ENCODE results near the gene PRSS12. TPM values are rescaled to one million over a fixed set of nuclear protein-coding genes. Genes with fewer than 3 reads are reported as not detected.

PRSS12 gene
- total and polyA plus RNA-seq, 2 donors, result 1.7 to 34.7 TPM

GRCh38 chr4:118372251-118372650, 19.4 kb upstream of the PRSS12 start:
- WGBS, result 69% methylated on average over 4 of the region's 4 CpGs
- Histone ChIP-seq H3K36me3 (ENCODE audit: insufficient read depth) (no peaks in the 10 kb centered on the region), H3K4me1 (ENCODE audit: insufficient read depth) (no peaks in the 10 kb centered on the region), H3K27ac (ENCODE audit: low read depth) (no peak overlapping the region), H3K4me3 (ENCODE audit: low read depth, low read length) (no peak overlapping the region)
- DNase-seq (ENCODE audit: extremely low spot score), result no peak

- WGBS, result 83% methylated on average over 6 of the region's 6 CpGs
- no peaks in the 10 kb centered on the region for H3K36me3 ChIP-seq (ENCODE audit: insufficient read depth)
- H3K27ac ChIP-seq (ENCODE audit: low read depth), result no peak overlapping the region
- no peak overlapping the region for H3K4me3 ChIP-seq (ENCODE audit: low read depth, low read length)
- H3K4me1 ChIP-seq (ENCODE audit: insufficient read depth), result no peaks in the 10 kb centered on the region
- DNase-seq (ENCODE audit: extremely low spot score), result no peak
Measured at GRCh38 chr4:118369231-118369630, 16.4 kb upstream of the PRSS12 start.

- Histone ChIP-seq H3K36me3 (ENCODE audit: insufficient read depth) (no peaks in the 10 kb centered on the region), H3K27ac (ENCODE audit: low read depth) (no peak overlapping the region), H3K4me3 (ENCODE audit: low read depth, low read length) (no peak overlapping the region), H3K4me1 (ENCODE audit: insufficient read depth) (no peaks in the 10 kb centered on the region)
- DNase-seq (ENCODE audit: extremely low spot score), result no peak
- WGBS, result 67% methylated on average over 2 of the region's 2 CpGs
Measured at GRCh38 chr4:118367872-118368271, 15.1 kb upstream of the PRSS12 start.

- H3K27ac ChIP-seq (ENCODE audit: low read depth), result no peak overlapping the region
- no peaks in the 10 kb centered on the region for H3K4me1 ChIP-seq (ENCODE audit: insufficient read depth)
- no peak for DNase-seq (ENCODE audit: extremely low spot score)
- no peak overlapping the region for H3K4me3 ChIP-seq (ENCODE audit: low read depth, low read length)
- whole genome bisulfite sequencing, result 90% methylated on average over 3 of the region's 3 CpGs
- no peaks in the 10 kb centered on the region for H3K36me3 ChIP-seq (ENCODE audit: insufficient read depth)
Measured at GRCh38 chr4:118367361-118367760, 14.6 kb upstream of the PRSS12 start.

GRCh38 chr4:118363166-118363565, 10.4 kb upstream of the PRSS12 start:
- H3K4me1 ChIP-seq (ENCODE audit: insufficient read depth), result no peaks in the 10 kb centered on the region
- no peak for DNase-seq (ENCODE audit: extremely low spot score)
- H3K27ac ChIP-seq (ENCODE audit: low read depth), result no peak overlapping the region
- H3K36me3 ChIP-seq (ENCODE audit: insufficient read depth), result no peaks in the 10 kb centered on the region
- 65% methylated on average over 3 of the region's 3 CpGs for WGBS
- no peak overlapping the region for H3K4me3 ChIP-seq (ENCODE audit: low read depth, low read length)

GRCh38 chr4:118361192-118361591, 8.4 kb upstream of the PRSS12 start:
- no peak overlapping the region for H3K27ac ChIP-seq (ENCODE audit: low read depth)
- DNase-seq (ENCODE audit: extremely low spot score), result no peak
- no peaks in the 10 kb centered on the region for H3K4me1 ChIP-seq (ENCODE audit: insufficient read depth)
- no peak overlapping the region for H3K4me3 ChIP-seq (ENCODE audit: low read depth, low read length)
- no peaks in the 10 kb centered on the region for H3K36me3 ChIP-seq (ENCODE audit: insufficient read depth)

GRCh38 chr4:118360106-118360505, 7.3 kb upstream of the PRSS12 start:
- Histone ChIP-seq H3K36me3 (ENCODE audit: insufficient read depth) (no peaks in the 10 kb centered on the region), H3K4me1 (ENCODE audit: insufficient read depth) (no peaks in the 10 kb centered on the region), H3K4me3 (ENCODE audit: low read depth, low read length) (no peak overlapping the region), H3K27ac (ENCODE audit: low read depth) (no peak overlapping the region)
- 81% methylated on average over 3 of the region's 3 CpGs for WGBS
- DNase-seq (ENCODE audit: extremely low spot score), result no peak

- Histone ChIP-seq H3K27ac (ENCODE audit: low read depth) (no peak overlapping the region), H3K36me3 (ENCODE audit: insufficient read depth) (no peaks in the 10 kb centered on the region), H3K4me3 (ENCODE audit: low read depth, low read length) (no peak overlapping the region), H3K4me1 (ENCODE audit: insufficient read depth) (no peaks in the 10 kb centered on the region)
- DNase-seq (ENCODE audit: extremely low spot score), result no peak
- WGBS, result 51% methylated on average over 2 of the region's 2 CpGs
Measured at GRCh38 chr4:118357601-118358000, 4.8 kb upstream of the PRSS12 start.

- Histone ChIP-seq H3K27ac (ENCODE audit: low read depth) (no peak overlapping the region), H3K4me3 (ENCODE audit: low read depth, low read length) (no peak overlapping the region), H3K4me1 (ENCODE audit: insufficient read depth) (no peaks in the 10 kb centered on the region), H3K36me3 (ENCODE audit: insufficient read depth) (no peaks in the 10 kb centered on the region)
- WGBS, result 84% methylated on average over 1 of the region's 1 CpG
- DNase-seq (ENCODE audit: extremely low spot score), result no peak
Measured at GRCh38 chr4:118356731-118357130, 3.9 kb upstream of the PRSS12 start.

GRCh38 chr4:118356111-118356510, 3.3 kb upstream of the PRSS12 start:
- no peak overlapping the region for H3K27ac ChIP-seq (ENCODE audit: low read depth)
- no peaks in the 10 kb centered on the region for H3K36me3 ChIP-seq (ENCODE audit: insufficient read depth)
- no peaks in the 10 kb centered on the region for H3K4me1 ChIP-seq (ENCODE audit: insufficient read depth)
- 85% methylated on average over 4 of the region's 4 CpGs for WGBS
- no peak for DNase-seq (ENCODE audit: extremely low spot score)
- H3K4me3 ChIP-seq (ENCODE audit: low read depth, low read length), result no peak overlapping the region

- DNase-seq (ENCODE audit: extremely low spot score), result no peak
- Histone ChIP-seq H3K27ac (ENCODE audit: low read depth) (no peak overlapping the region), H3K4me3 (ENCODE audit: low read depth, low read length) (no peak overlapping the region), H3K36me3 (ENCODE audit: insufficient read depth) (no peaks in the 10 kb centered on the region), H3K4me1 (ENCODE audit: insufficient read depth) (no peaks in the 10 kb centered on the region)
- WGBS, result 64% methylated on average over 2 of the region's 2 CpGs
Measured at GRCh38 chr4:118354913-118355312, 2.1 kb upstream of the PRSS12 start.

- DNase-seq (ENCODE audit: extremely low spot score), result no peak
- H3K27ac ChIP-seq (ENCODE audit: low read depth), result no peak overlapping the region
- no peaks in the 10 kb centered on the region for H3K36me3 ChIP-seq (ENCODE audit: insufficient read depth)
- H3K4me1 ChIP-seq (ENCODE audit: insufficient read depth), result no peaks in the 10 kb centered on the region
- WGBS, result 30% methylated on average over 8 of the region's 8 CpGs
- no peak overlapping the region for H3K4me3 ChIP-seq (ENCODE audit: low read depth, low read length)
Measured at GRCh38 chr4:118353534-118354030, 779 bp upstream of the PRSS12 start.

- Histone ChIP-seq H3K4me1 (ENCODE audit: insufficient read depth) (no peaks in the 10 kb centered on the region), H3K4me3 (ENCODE audit: low read depth, low read length) (peak overlapping the region; percentile 55), H3K36me3 (ENCODE audit: insufficient read depth) (no peaks in the 10 kb centered on the region), H3K27ac (ENCODE audit: low read depth) (peak overlapping the region; percentile 58)
- 3% methylated on average over 82 of the region's 82 CpGs for WGBS
- DNase-seq (ENCODE audit: extremely low spot score), result no peak
Measured at GRCh38 chr4:118351851-118352827, 664 bp downstream of the PRSS12 start.

GRCh38 chr4:118350961-118351360, 1.8 kb downstream of the PRSS12 start:
- no peak overlapping the region for H3K4me3 ChIP-seq (ENCODE audit: low read depth, low read length)
- no peak for DNase-seq (ENCODE audit: extremely low spot score)

More at GRCh38 chr4:118350961-118351360, 1.8 kb downstream of the PRSS12 start:
- 54% methylated on average over 3 of the region's 3 CpGs for WGBS
- no peaks in the 10 kb centered on the region for H3K4me1 ChIP-seq (ENCODE audit: insufficient read depth)
- no peak overlapping the region for H3K27ac ChIP-seq (ENCODE audit: low read depth)
- no peaks in the 10 kb centered on the region for H3K36me3 ChIP-seq (ENCODE audit: insufficient read depth)

Measured in urinary bladder (tissue), 4 donors.